Left ventricle myocardium inferior (tissue), 1 donor: ENCODE measurements around the gene ITGA1. TPM values are rescaled to one million over a fixed set of nuclear protein-coding genes. Genes with fewer than 3 reads are reported as not detected.
"Not testable (repeated sequence)": the region's sequence is repeated elsewhere in the genome, so short reads cannot be mapped to it uniquely, and the experiment has no call there.

ENCODE experiments used
- DNase-seq: peaks from one replicate; pipeline ENCODE4 v3.0.0-alpha.2; 2020
- H3K27ac ChIP-seq: fragments of 200-600 bp; replicated peaks from 2 replicates; pipeline ENCODE4 v1.8.0; 2021
- H3K27me3 ChIP-seq: fragments of 200-600 bp; 2 replicates; pipeline ENCODE4 v1.8.0; 2021; ENCODE audit warnings: low read depth
- H3K36me3 ChIP-seq: fragments of 200-600 bp; 2 replicates; pipeline ENCODE4 v1.8.0; 2021
- H3K4me1 ChIP-seq: fragments of 200-600 bp; 2 replicates; pipeline ENCODE4 v1.8.0; 2021
- H3K4me3 ChIP-seq: fragments of 200-600 bp; 2 replicates; pipeline ENCODE4 v1.8.0; 2021; ENCODE audit warnings: mild to moderate bottlenecking, moderate library complexity
- H3K9me3 ChIP-seq: fragments of 200-600 bp; replicated peaks from 2 replicates; pipeline ENCODE4 v1.8.0; 2021
- intact Hi-C: fragments of 100-400 bp; cut with micrococcal nuclease; formaldehyde crosslinking; loops from one replicate; pipeline ENCODE4 v1.11.0; 2022
- total RNA-seq: library from RNA; stranded (reverse); fragmentation: NEBNext Ultra II Directional; extraction: Animal tissue kit (Norgen Biotek cat#: 25700); gene quantifications from one replicate; pipeline ENCODE4 v1.2.1, GENCODE V29; 2021
- TF ChIP-seq, protein P1 (sequence below): fragments of 200-600 bp; IDR thresholded peaks from 2 replicates; pipeline ENCODE4 v1.8.0; 2021; ENCODE audit warnings: antibody characterized with exemption, mild to moderate bottlenecking, borderline replicate concordance
- donor health status: DM: no; HTN: yes; CAD: no; lungs with severe emphysema.

Gene ITGA1
- total RNA-seq, 1 donor from 2014 or later, result 28.4 TPM

GRCh38 chr5:52743970-52744369, 43.7 kb upstream of the ITGA1 start:
- Histone ChIP-seq H3K36me3 (no peaks in the 10 kb centered on the region), H3K4me3 (no peak overlapping the region), H3K27ac (peak overlapping the region; percentile 58), H3K9me3 (no peaks in the 10 kb centered on the region), H3K27me3 (no peaks in the 10 kb centered on the region), H3K4me1 (peaks cover 27% of the 10 kb centered on the region)
- TF ChIP-seq, protein P1, sequence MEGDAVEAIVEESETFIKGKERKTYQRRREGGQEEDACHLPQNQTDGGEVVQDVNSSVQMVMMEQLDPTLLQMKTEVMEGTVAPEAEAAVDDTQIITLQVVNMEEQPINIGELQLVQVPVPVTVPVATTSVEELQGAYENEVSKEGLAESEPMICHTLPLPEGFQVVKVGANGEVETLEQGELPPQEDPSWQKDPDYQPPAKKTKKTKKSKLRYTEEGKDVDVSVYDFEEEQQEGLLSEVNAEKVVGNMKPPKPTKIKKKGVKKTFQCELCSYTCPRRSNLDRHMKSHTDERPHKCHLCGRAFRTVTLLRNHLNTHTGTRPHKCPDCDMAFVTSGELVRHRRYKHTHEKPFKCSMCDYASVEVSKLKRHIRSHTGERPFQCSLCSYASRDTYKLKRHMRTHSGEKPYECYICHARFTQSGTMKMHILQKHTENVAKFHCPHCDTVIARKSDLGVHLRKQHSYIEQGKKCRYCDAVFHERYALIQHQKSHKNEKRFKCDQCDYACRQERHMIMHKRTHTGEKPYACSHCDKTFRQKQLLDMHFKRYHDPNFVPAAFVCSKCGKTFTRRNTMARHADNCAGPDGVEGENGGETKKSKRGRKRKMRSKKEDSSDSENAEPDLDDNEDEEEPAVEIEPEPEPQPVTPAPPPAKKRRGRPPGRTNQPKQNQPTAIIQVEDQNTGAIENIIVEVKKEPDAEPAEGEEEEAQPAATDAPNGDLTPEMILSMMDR, result no peak
- no peak for DNase-seq
- intact Hi-C loops, result no loop called here

DNA sequence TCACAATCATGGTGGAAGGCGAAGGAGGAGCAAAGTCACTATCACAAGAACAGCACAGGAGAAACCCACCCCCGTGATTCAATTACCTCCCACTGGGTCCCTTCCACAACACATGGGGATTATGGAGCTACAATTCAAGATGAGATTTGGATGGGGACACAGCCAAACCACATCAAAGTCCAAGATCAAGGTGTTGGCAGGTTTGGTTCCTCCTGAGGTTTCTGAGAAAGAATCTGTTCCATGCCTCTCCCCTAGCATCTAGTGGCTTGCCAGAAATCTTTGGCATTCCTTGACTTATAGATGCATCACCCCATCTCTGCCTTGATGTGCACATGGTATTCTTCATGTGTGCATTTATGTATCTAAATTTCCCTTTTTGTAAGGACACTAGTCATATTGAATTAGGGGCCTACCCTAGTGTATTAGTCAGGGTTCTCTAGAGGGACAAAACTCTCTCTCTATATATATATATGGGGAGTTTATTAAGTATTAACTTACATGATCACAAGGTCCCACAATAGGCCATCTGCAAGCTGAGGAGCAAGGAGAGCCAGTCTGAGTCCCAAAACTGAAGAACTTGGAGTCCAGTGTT, 42.8 kb upstream of the ITGA1 start:
- intact Hi-C loops, H3K4me3 ChIP-seq, H3K27me3 ChIP-seq, H3K9me3 ChIP-seq, DNase-seq, H3K36me3 ChIP-seq: not testable (repeated sequence)
- peak overlapping the region; percentile 58 for H3K27ac ChIP-seq
- peaks cover 27% of the 10 kb centered on the region for H3K4me1 ChIP-seq

DNA sequence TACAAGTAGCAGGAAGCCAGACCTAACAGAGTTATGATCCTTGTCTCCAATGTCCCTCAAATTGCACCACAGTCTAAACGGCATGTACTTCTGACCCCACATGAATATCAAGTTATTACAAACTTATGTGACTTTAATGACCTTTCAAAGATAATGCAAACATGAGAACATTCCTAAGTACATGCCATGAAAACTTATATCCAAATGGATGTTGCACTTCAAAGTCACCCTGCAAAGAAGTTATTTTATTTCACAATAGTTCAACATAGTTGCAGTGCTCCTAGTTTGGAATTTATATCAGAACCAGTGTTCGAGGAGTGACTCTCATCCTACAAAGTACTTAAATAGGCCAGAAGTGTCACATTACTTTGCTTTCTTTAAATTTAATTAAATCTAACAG, 41.2 kb upstream of the ITGA1 start:
- no peaks in the 10 kb centered on the region for H3K27me3 ChIP-seq
- TF ChIP-seq, protein P1, result no peak
- no peaks in the 10 kb centered on the region for H3K36me3 ChIP-seq
- no peak overlapping the region for H3K4me3 ChIP-seq
- DNase-seq, result no peak
- intact Hi-C loops, result no loop called here
- no peaks in the 10 kb centered on the region for H3K9me3 ChIP-seq
- peaks cover 27% of the 10 kb centered on the region for H3K4me1 ChIP-seq
- no peak overlapping the region for H3K27ac ChIP-seq

- H3K9me3 ChIP-seq, result no peaks in the 10 kb centered on the region
- no peaks in the 10 kb centered on the region for H3K36me3 ChIP-seq
- H3K27ac ChIP-seq, result no peak overlapping the region
- TF ChIP-seq, protein P1, result no peak
- no peaks in the 10 kb centered on the region for H3K27me3 ChIP-seq
- H3K4me1 ChIP-seq, result peaks cover 16% of the 10 kb centered on the region
- DNase-seq, result no peak
- intact Hi-C loops, result no loop called here
- H3K4me3 ChIP-seq, result no peak overlapping the region
These were observed 39.1 kb upstream of the ITGA1 start for GRCh38 chr5:52748590-52748989.

DNA sequence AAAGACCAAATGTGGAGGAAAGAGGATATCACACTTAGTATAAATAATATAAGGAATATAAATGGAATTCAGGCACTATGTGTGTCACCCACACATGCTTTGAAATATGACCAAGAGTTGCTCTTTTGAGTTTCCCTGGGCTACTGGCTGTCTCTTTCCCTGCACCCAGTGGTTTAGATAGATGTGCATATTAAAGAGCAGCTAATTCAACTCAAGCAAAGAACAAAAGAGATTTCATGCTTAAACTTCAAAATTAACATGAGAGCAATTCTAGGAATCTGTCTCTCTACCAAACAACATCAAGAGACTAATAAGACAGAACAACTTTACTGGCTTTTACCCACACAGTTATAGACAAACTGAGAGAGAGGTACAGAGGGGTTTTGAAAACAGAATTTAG, 38.0 kb upstream of the ITGA1 start:
- no peak for DNase-seq
- Histone ChIP-seq H3K36me3 (no peaks in the 10 kb centered on the region), H3K27ac (no peak overlapping the region), H3K4me1 (peaks cover 5% of the 10 kb centered on the region), H3K9me3 (no peaks in the 10 kb centered on the region), H3K27me3 (no peaks in the 10 kb centered on the region), H3K4me3 (no peak overlapping the region)
- intact Hi-C loops, result no loop called here
- TF ChIP-seq, protein P1, result no peak

- no peaks in the 10 kb centered on the region for H3K4me1 ChIP-seq
- no peaks in the 10 kb centered on the region for H3K36me3 ChIP-seq
- H3K9me3 ChIP-seq, result no peaks in the 10 kb centered on the region
- H3K27ac ChIP-seq, result no peak overlapping the region
- no peak for DNase-seq
- no peak overlapping the region for H3K4me3 ChIP-seq
- intact Hi-C loops, result no loop called here
- H3K27me3 ChIP-seq, result no peaks in the 10 kb centered on the region
- TF ChIP-seq, protein P1, result no peak
These were observed 36.6 kb upstream of the ITGA1 start for GRCh38 chr5:52751137-52751536.
